Psoas muscle (tissue), 8 donors: Measurements from ENCODE around the gene MORN3. TPM values are rescaled to one million over a fixed set of nuclear protein-coding genes. Genes with fewer than 3 reads are reported as not detected.

ENCODE experiments used
- ATAC-seq, 4 donors: fragments of 200-7000 bp; cut with Tn5 transposase; one replicate each; pipeline ENCODE4 v1.9.1; 2020; ENCODE audit warnings: moderate library complexity in 3 of 4, mild to moderate bottlenecking in 2 of 4
- DNase-seq, 2 donors: peaks; one replicate each; pipeline ENCODE4 v3.0.0-alpha.2; 2020
- H3K27ac ChIP-seq: fragments of 200-600 bp; one replicate; pipeline ENCODE4 v1.8.0; 2022
- H3K27me3 ChIP-seq, 3 donors: fragments of 200-600 bp in 1 of 3; one replicate each; pipeline versions ENCODE4 v1.6.1 to v1.8.0; 2013 to 2022; ENCODE audit warnings: low read length in 2 of 3, mild to moderate bottlenecking in 2 of 3, moderate library complexity in 1 of 3; ENCODE audit not compliant: insufficient read depth in 3 of 3
- H3K36me3 ChIP-seq, 2 donors: fragments of 200-600 bp in 1 of 2; one replicate each; pipeline versions ENCODE4 v1.6.1 to v1.8.0; 2013 to 2022; ENCODE audit warnings: low read depth in 1 of 2, mild to moderate bottlenecking in 1 of 2, moderate library complexity in 1 of 2; ENCODE audit not compliant: insufficient read depth in 1 of 2
- H3K4me1 ChIP-seq: fragments of 200-600 bp; one replicate; pipeline ENCODE4 v1.8.0; 2022
- H3K4me3 ChIP-seq: fragments of 200-600 bp; one replicate; pipeline ENCODE4 v1.8.0; 2022; ENCODE audit warnings: mild to moderate bottlenecking
- H3K9me3 ChIP-seq: fragments of 200-600 bp; one replicate; pipeline ENCODE4 v1.8.0; 2022
- WGBS, 3 donors: extraction: QIAGEN DNeasy Blood & Tissue Kit; methylation state at CpG; one replicate each; pipeline versions ENCODE4 v1.1.6 to v1.1.7; 2013; 5-methylcytosine and 5-hydroxymethylcytosine counted together
- intact Hi-C, 2 donors: fragments of 100-400 bp; cut with DNase I; formaldehyde crosslinking; loops; one replicate each; pipeline versions ENCODE4 v1.11.0 to v1.14.2; 2022
- polyA plus RNA-seq, 3 donors: library from polyadenylated mRNA; stranded (reverse); fragments of 200-250 nt; gene quantifications; one replicate each; pipeline ENCODE4 v1.2.3, GENCODE V29; 2013
- total RNA-seq, 4 donors: library from RNA; stranded (reverse); fragmentation: NEBNext Ultra II Directional in 2 of 4; extraction: Animal tissue kit (Norgen Biotek cat#: 25700) in 2 of 4; gene quantifications; one replicate each; pipeline versions ENCODE4 v1.2.1 to v1.2.4, GENCODE V29; 2021 to 2023
- TF ChIP-seq, protein P1 (sequence below): fragments of 200-600 bp; IDR thresholded peaks from one replicate; pipeline ENCODE4 v1.8.0; 2022; ENCODE audit warnings: antibody characterized with exemption
- donor health status: healthy with polysubstance abuse.
- donor health status: DM: no; HTN: no; CAD: no; lungs with moderate emphysema.
- donor health status: Bipolar disorder and iron deficiency.
- donor health status: healthy.
- donor health status: DM: yes; HTN: yes; CAD: no.
- donor health status: DM: no; HTN: no; CAD: no.
- donor health status: DM: no; HTN: no; CAD: no.
- donor health status: DM: yes; HTN: yes; CAD: no.

The MORN3 gene
- total and polyA plus RNA-seq, 7 donors: under 0.01 to 0.12 TPM; not detected in 5

DNA sequence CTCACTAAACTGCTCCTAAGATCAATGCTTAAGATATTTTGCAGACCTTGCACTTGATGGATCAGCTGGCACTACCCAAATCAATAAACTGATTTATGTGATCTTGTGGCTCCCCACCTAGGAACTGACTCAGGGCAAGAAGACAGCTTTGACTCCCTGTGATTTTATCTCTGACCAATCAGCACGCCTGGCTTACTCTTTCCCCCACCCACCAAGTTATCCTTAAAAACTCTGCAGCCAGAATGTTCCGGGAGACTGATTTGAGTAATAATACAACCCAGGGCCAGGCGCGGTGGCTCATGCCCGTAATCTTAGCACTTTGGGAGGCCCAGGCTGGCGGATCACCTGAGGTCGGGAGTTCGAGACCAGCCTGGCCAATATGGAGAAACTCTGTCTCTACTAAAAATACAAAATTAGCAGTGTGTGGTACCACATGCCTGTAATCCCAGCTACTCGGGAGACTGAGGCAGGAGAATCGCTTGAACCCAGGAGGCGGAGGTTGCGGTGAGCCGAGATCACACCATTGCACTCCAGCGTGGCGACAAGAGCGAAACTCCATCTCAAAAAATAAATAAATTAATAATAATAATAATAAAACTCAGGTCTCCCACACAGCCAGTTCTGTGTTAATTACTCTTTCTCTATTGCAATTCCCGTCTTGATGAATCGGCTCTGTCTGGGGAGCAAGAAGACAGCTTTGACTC, 12.0 kb downstream of the MORN3 start:
- DNase-seq: no peak
- Histone ChIP-seq H3K4me1 (no peaks in the 10 kb centered on the region), H3K27ac (no peak overlapping the region), H3K36me3 (no peaks in the 10 kb centered on the region), H3K4me3 (no peak overlapping the region), H3K27me3 (no peaks in the 10 kb centered on the region), H3K9me3 (no peaks in the 10 kb centered on the region)
- no peak for ATAC-seq
- intact Hi-C loops: no loop called here
- 88 to 90% (median 89%) methylated on average over 18 of the region's 18 CpGs for WGBS, 3 donors
- TF ChIP-seq, protein P1, sequence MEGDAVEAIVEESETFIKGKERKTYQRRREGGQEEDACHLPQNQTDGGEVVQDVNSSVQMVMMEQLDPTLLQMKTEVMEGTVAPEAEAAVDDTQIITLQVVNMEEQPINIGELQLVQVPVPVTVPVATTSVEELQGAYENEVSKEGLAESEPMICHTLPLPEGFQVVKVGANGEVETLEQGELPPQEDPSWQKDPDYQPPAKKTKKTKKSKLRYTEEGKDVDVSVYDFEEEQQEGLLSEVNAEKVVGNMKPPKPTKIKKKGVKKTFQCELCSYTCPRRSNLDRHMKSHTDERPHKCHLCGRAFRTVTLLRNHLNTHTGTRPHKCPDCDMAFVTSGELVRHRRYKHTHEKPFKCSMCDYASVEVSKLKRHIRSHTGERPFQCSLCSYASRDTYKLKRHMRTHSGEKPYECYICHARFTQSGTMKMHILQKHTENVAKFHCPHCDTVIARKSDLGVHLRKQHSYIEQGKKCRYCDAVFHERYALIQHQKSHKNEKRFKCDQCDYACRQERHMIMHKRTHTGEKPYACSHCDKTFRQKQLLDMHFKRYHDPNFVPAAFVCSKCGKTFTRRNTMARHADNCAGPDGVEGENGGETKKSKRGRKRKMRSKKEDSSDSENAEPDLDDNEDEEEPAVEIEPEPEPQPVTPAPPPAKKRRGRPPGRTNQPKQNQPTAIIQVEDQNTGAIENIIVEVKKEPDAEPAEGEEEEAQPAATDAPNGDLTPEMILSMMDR: no peak

DNA sequence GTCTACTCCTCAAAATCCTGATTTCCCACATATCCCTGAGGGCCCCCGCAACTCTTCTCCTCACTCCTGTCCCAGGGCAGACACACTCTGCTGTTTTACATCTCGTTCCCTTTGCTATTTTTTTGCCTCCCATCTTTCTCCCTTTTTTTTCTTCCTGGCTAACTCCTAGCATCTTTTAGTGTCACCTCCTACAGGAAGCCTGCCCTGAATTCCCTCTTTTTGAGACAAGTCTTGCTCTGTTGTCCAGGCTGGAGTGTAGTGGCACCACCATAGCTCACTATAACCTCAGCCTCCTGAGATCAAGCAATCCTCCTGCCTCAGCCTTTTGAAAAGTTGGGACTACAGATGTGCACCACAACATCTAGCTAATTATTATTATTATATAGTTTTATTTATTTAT, 13.3 kb downstream of the MORN3 start:
- no peaks in the 10 kb centered on the region for H3K9me3 ChIP-seq
- no peak overlapping the region for H3K27ac ChIP-seq
- 90 to 93% (median 91%) methylated on average over 2 of the region's 2 CpGs for WGBS, 3 donors
- ATAC-seq (no peak), DNase-seq (no peak)
- H3K4me3 ChIP-seq: no peak overlapping the region
- intact Hi-C loops: no loop called here
- no peaks in the 10 kb centered on the region for H3K4me1 ChIP-seq
- no peaks in the 10 kb centered on the region for H3K36me3 ChIP-seq
- H3K27me3 ChIP-seq: no peaks in the 10 kb centered on the region
- TF ChIP-seq, protein P1: no peak

DNA sequence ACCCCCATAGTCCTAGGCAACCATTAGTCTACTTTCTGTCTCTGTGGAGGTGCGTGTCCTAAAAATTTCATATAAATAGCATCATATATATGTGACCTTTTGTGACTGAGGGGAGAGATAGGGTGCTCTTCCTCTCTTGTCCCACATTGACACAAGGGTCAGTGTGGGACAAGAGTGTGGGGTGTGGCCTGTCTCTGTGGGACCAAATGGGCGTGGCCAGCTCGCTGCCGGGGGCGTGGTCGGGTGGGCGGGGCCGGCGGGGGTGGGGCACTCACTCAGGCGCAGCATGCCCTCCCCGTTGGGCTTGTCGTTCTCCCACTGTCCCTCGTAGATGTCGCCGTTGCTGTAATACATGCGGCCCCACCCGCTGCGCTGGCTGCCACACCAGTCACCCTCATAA, 15.5 kb downstream of the MORN3 start:
- Histone ChIP-seq H3K27ac (no peak overlapping the region), H3K27me3 (no peaks in the 10 kb centered on the region), H3K9me3 (no peaks in the 10 kb centered on the region), H3K4me1 (no peaks in the 10 kb centered on the region), H3K4me3 (no peak overlapping the region), H3K36me3 (no peaks in the 10 kb centered on the region)
- 63 to 78% (median 64%) methylated on average over 18 of the region's 18 CpGs for WGBS, 3 donors
- no peak for DNase-seq
- intact Hi-C loops: no loop called here
- TF ChIP-seq, protein P1: no peak
- ATAC-seq: no peak

DNA sequence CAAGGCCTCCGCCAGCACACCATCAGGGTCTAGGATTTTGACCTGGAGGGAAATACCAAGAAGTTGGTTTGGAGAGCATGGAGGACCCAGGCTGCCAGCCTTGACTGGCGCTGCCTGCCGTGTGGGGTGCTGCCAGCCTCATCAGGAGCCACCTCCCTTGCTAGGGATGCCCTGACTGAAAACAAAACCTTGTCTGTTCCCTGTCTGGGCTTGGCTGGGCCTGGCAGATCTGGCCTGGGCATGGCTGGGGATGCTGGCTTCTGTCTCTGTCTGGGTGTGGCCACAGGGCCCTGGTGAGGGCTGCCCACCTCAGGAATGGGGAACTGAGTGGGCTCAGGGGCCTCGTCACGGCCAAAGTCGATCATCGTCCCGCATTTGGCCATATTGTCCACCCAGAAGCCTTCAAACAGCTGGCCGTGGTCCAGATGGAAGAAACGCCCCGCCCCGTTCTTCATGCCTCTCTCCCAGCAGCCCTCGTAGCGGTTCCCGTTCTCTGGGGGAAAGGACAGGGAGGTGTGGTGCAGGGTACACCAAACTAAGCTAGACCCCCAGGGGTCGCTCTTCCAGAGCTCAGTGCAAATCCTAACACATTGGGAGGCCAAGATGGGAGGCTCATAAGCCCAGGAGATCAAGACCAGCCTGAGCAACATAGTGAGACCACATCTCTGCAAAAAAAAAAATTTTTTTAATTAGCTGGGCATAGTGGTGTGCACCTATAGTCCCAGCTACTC, 16.5 kb downstream of the MORN3 start:
- Histone ChIP-seq H3K27ac (no peak overlapping the region), H3K9me3 (no peaks in the 10 kb centered on the region), H3K4me1 (no peaks in the 10 kb centered on the region), H3K27me3 (no peaks in the 10 kb centered on the region), H3K36me3 (no peaks in the 10 kb centered on the region), H3K4me3 (no peak overlapping the region)
- TF ChIP-seq, protein P1: no peak
- DNase-seq (no peak), ATAC-seq (peak in 1 of 4 donors; percentile 22)
- WGBS, 3 donors: 54 to 69% (median 56%) methylated on average over 16 of the region's 16 CpGs
- intact Hi-C loops: no loop called here
